Thymus (tissue), 11 donors: ENCODE measurements around the gene PPP3R1. TPM values are rescaled to one million over a fixed set of nuclear protein-coding genes. Genes with fewer than 3 reads are reported as not detected.

Source experiments
- DNase-seq, 9 donors: peaks; one replicate each; pipeline ENCODE4 v3.0.0-alpha.2; 2013; ENCODE audit warnings: low spot score in 9 of 9, low read depth in 6 of 9, missing footprints in 1 of 9
- H3K27ac ChIP-seq, 2 donors: one replicate each; pipeline ENCODE4 v1.5.1; 2013; ENCODE audit warnings: control low read depth in 1 of 2, low read depth in 1 of 2, low read length in 1 of 2, mild to moderate bottlenecking in 1 of 2, moderate library complexity in 1 of 2
- H3K27me3 ChIP-seq, 2 donors: one replicate each; pipeline ENCODE4 v1.5.1; 2013; ENCODE audit warnings: low read length in 1 of 2; ENCODE audit not compliant: control insufficient read depth in 2 of 2, insufficient read depth in 1 of 2
- H3K36me3 ChIP-seq, 2 donors: one replicate each; pipeline ENCODE4 v1.5.1; 2013; ENCODE audit warnings: low read length in 1 of 2, mild to moderate bottlenecking in 1 of 2, moderate library complexity in 1 of 2; ENCODE audit not compliant: control insufficient read depth in 2 of 2, insufficient read depth in 2 of 2
- H3K4me1 ChIP-seq, 2 donors: one replicate each; pipeline ENCODE4 v1.5.1; 2013; ENCODE audit warnings: low read length in 2 of 2; ENCODE audit not compliant: control insufficient read depth in 2 of 2, insufficient read depth in 2 of 2
- H3K4me3 ChIP-seq, 2 donors: one replicate each; pipeline ENCODE4 v1.5.1; 2013; ENCODE audit warnings: low read length in 2 of 2, control low read depth in 1 of 2, mild to moderate bottlenecking in 1 of 2
- H3K9me3 ChIP-seq, 2 donors: one replicate each; pipeline ENCODE4 v1.5.1; 2013; ENCODE audit warnings: low read length in 1 of 2, mild to moderate bottlenecking in 1 of 2; ENCODE audit not compliant: control insufficient read depth in 2 of 2, insufficient read depth in 1 of 2
- WGBS: extraction: QIAGEN DNeasy Blood & Tissue Kit; methylation state at CpG from one replicate; pipeline ENCODE4 v1.1.7; 2013; 5-methylcytosine and 5-hydroxymethylcytosine counted together
- polyA plus RNA-seq: library from polyadenylated mRNA; stranded (reverse); fragments of 200-250 nt; gene quantifications from one replicate; pipeline ENCODE4 v1.2.3, GENCODE V29; 2013
- total RNA-seq: library from RNA; stranded (reverse); fragments of 120-200 nt; gene quantifications from one replicate; pipeline ENCODE4 v1.2.4, GENCODE V29; 2013
- donor health status: healthy.

The PPP3R1 gene
- total and polyA plus RNA-seq, 2 donors = 14.6 to 37.3 TPM

GRCh38 chr2:68251187-68251854 is 1.0 kb downstream of the PPP3R1 start:
- peaks cover 26% of the 10 kb centered on the region in 2 donors for H3K4me1 ChIP-seq
- no peaks in the 10 kb centered on the region for H3K27me3 ChIP-seq
- H3K27ac ChIP-seq = peak overlapping the region; percentile 96 to 98
- peak; percentile 61 to 92 (median 80) for DNase-seq
- H3K9me3 ChIP-seq = no peaks in the 10 kb centered on the region
- peaks cover 0 to 4% of the 10 kb centered on the region in 2 donors for H3K36me3 ChIP-seq
- under 1% methylated on average over 41 of the region's 41 CpGs for WGBS
- H3K4me3 ChIP-seq = peak overlapping the region; percentile 84 to 93

- peak overlapping the region; percentile 96 to 98 for H3K27ac ChIP-seq
- WGBS = 2% methylated on average over 15 of the region's 15 CpGs
- DNase-seq = peak in 2 of 9 donors; percentile 25 to 76
These were observed 1.6 kb downstream of the PPP3R1 start for GRCh38 chr2:68250652-68251186.

DNA sequence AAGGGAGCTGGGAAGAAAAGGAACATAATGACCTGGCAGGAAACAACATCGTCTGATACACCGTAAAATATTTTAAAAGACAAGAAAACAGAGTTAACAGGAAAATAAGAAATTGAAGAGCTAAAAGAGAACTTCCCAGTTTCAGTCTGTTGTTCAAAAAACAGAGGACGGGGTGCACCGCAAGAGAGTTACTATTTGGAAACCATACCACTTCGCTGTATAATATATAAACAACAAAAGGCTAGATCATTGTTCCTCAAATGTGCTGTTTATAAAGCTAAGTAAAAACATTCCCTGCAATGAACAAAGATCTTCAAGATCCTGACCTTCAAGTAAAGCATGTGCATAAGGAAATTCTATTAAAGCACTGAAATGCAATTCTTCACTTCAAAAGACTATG is 2.1 kb downstream of the PPP3R1 start:
- H3K27me3 ChIP-seq = no peaks in the 10 kb centered on the region
- H3K9me3 ChIP-seq = no peaks in the 10 kb centered on the region
- H3K4me3 ChIP-seq = peak overlapping the region; percentile 84 to 93
- H3K4me1 ChIP-seq = peaks cover 24 to 26% of the 10 kb centered on the region in 2 donors
- 8% methylated on average over 5 of the region's 5 CpGs for WGBS
- peak overlapping the region in 1 of 2 donors; percentile 96 for H3K27ac ChIP-seq
- DNase-seq = peak in 1 of 9 donors; percentile 37
- peaks cover 0 to 4% of the 10 kb centered on the region in 2 donors for H3K36me3 ChIP-seq

More at GRCh38 chr2:68250652-68251186, 1.6 kb downstream of the PPP3R1 start:
- H3K27me3 ChIP-seq = no peaks in the 10 kb centered on the region
- peaks cover 0 to 4% of the 10 kb centered on the region in 2 donors for H3K36me3 ChIP-seq
- H3K9me3 ChIP-seq = no peaks in the 10 kb centered on the region
- peaks cover 26 to 27% of the 10 kb centered on the region in 2 donors for H3K4me1 ChIP-seq
- peak overlapping the region; percentile 84 to 93 for H3K4me3 ChIP-seq

DNA sequence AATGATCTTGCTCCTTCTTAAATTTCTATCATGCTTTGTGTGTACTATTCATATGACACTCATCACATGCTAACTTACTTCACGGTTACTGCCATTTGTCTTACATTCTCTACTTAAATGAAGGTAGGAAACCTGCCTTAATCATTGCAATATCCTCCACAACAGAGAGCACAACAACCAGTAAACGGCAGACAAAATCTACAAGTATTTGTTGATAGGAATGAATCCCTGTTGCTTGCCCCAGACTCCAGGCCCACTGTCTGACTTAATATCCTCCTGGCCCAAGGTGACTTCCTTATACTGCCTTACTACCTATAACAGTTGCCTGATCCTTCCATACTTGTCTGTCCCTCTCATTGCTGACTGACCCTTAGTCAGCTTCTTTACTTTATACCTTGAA is 3.5 kb downstream of the PPP3R1 start:
- H3K4me3 ChIP-seq = no peak overlapping the region
- H3K4me1 ChIP-seq = peaks cover 22 to 26% of the 10 kb centered on the region in 2 donors
- WGBS = 89% methylated on average over 2 of the region's 2 CpGs
- no peaks in the 10 kb centered on the region for H3K27me3 ChIP-seq
- no peak for DNase-seq
- no peak overlapping the region for H3K27ac ChIP-seq
- peaks cover 0 to 4% of the 10 kb centered on the region in 2 donors for H3K36me3 ChIP-seq
- H3K9me3 ChIP-seq = no peaks in the 10 kb centered on the region

DNA sequence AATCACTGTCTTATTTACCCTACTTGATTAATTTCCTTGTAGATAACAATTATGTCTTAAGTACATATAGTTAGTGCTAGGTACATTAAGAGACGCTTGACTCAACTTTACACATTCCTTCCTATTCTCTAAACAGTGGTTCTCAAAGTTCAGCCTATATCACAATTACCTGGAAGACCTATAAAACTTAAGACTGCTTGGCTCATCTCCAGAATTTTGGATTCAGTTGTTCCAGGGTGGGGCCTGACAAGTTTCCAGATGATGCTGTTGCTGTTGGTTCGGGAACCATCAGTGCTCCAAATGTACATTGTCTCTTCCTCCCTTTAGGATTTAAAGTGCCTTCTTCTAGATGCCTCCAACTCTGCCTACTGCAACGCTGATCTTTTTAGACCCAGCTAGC is 4.0 kb downstream of the PPP3R1 start:
- H3K36me3 ChIP-seq = peaks cover 0 to 4% of the 10 kb centered on the region in 2 donors
- H3K9me3 ChIP-seq = no peaks in the 10 kb centered on the region
- H3K4me1 ChIP-seq = peaks cover 22 to 26% of the 10 kb centered on the region in 2 donors
- H3K27me3 ChIP-seq = no peaks in the 10 kb centered on the region
- H3K4me3 ChIP-seq = no peak overlapping the region
- H3K27ac ChIP-seq = no peak overlapping the region
- WGBS = 92% methylated on average over 3 of the region's 3 CpGs
- DNase-seq = no peak

- no peak for DNase-seq
- no peaks in the 10 kb centered on the region for H3K9me3 ChIP-seq
- peaks cover 0 to 4% of the 10 kb centered on the region in 2 donors for H3K36me3 ChIP-seq
- no peaks in the 10 kb centered on the region for H3K27me3 ChIP-seq
- peaks cover 22 to 26% of the 10 kb centered on the region in 2 donors for H3K4me1 ChIP-seq
- peak overlapping the region in 1 of 2 donors; percentile 31 for H3K27ac ChIP-seq
- WGBS = 84% methylated on average over 1 of the region's 1 CpG
- no peak overlapping the region for H3K4me3 ChIP-seq
These were observed 5.9 kb downstream of the PPP3R1 start for GRCh38 chr2:68246396-68246795.

GRCh38 chr2:68245672-68246071 is 6.7 kb downstream of the PPP3R1 start:
- Histone ChIP-seq H3K9me3 (no peaks in the 10 kb centered on the region), H3K4me1 (peaks cover 22 to 29% of the 10 kb centered on the region in 2 donors), H3K27me3 (no peaks in the 10 kb centered on the region), H3K27ac (no peak overlapping the region), H3K36me3 (peaks cover 0 to 4% of the 10 kb centered on the region in 2 donors), H3K4me3 (no peak overlapping the region)
- no peak for DNase-seq

GRCh38 chr2:68245066-68245465 is 7.3 kb downstream of the PPP3R1 start:
- no peaks in the 10 kb centered on the region for H3K9me3 ChIP-seq
- H3K27me3 ChIP-seq = no peaks in the 10 kb centered on the region
- H3K4me3 ChIP-seq = no peak overlapping the region
- H3K4me1 ChIP-seq = peaks cover 22 to 30% of the 10 kb centered on the region in 2 donors
- H3K36me3 ChIP-seq = peaks cover 0 to 4% of the 10 kb centered on the region in 2 donors
- DNase-seq = no peak
- over 99% methylated on average over 4 of the region's 4 CpGs for WGBS
- no peak overlapping the region for H3K27ac ChIP-seq

GRCh38 chr2:68244456-68244855 is 7.9 kb downstream of the PPP3R1 start:
- DNase-seq = no peak
- 94% methylated on average over 2 of the region's 2 CpGs for WGBS
- H3K27me3 ChIP-seq = no peaks in the 10 kb centered on the region
- no peak overlapping the region for H3K27ac ChIP-seq
- peaks cover 20 to 30% of the 10 kb centered on the region in 2 donors for H3K4me1 ChIP-seq
- peaks cover 0 to 6% of the 10 kb centered on the region in 2 donors for H3K36me3 ChIP-seq
- H3K9me3 ChIP-seq = no peaks in the 10 kb centered on the region
- no peak overlapping the region for H3K4me3 ChIP-seq
